WTC11 (cell line): Measurements from ENCODE around the gene OPN1LW.

Experiments used
- ESRRA ChIP-seq: sonication (generic); formaldehyde crosslinking; IDR thresholded peaks from 2 replicates; pipeline ENCODE4 v1.8.1; 2022; ENCODE audit warnings: mild to moderate bottlenecking, missing genetic modification reagents, borderline replicate concordance
- RELA ChIP-seq: sonication (generic); formaldehyde crosslinking; IDR thresholded peaks from 2 replicates; pipeline ENCODE4 v1.8.1; 2022; ENCODE audit warnings: missing genetic modification reagents, mild to moderate bottlenecking, borderline replicate concordance
- SMAD4 ChIP-seq: sonication (generic); formaldehyde crosslinking; IDR thresholded peaks from 2 replicates; pipeline ENCODE4 v1.8.0; 2022; ENCODE audit warnings: mild to moderate bottlenecking, missing genetic modification reagents
- SP1 ChIP-seq: sonication (generic); formaldehyde crosslinking; conservative IDR thresholded peaks from 2 replicates; pipeline ENCODE4 v1.8.1; 2022; ENCODE audit warnings: missing genetic modification reagents
- ZNF138 ChIP-seq: sonication (generic); formaldehyde crosslinking; conservative IDR thresholded peaks from 2 replicates; pipeline ENCODE4 v1.8.1; 2022; ENCODE audit warnings: mild to moderate bottlenecking, moderate library complexity, missing genetic modification reagents
- ZNF416 ChIP-seq: fragments of 250-450 bp; sonication (Bioruptor Pico); IDR thresholded peaks from 2 replicates; pipeline ENCODE4 v1.9.0; 2021; ENCODE audit warnings: mild to moderate bottlenecking, inconsistent platforms

DNA sequence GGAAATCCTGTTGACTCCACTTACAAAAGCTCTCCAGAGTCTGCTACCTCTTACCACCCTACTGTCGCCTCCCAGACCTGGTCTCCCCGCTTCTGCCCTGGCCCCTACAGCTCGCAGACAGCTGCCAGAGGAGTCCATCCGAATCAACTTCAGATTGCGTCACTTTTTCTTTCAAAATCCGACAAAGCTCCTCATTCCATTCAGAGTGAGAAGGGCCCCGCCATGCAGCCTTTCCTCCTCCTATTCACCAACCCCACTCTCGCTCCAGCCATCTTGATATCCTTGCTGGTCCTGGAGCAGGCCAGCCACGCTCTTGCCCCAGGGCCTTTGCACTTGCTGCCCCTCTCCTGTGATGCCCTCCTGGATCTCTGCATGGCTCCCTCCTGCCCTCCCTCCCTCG lies 5.2 kb upstream of the OPN1LW start:
- TF ChIP-seq SMAD4 (CRISPR knock-in tag) (no peak), RELA (CRISPR knock-in tag) (no peak), ZNF416 (CRISPR knock-in tag) (no peak), SP1 (CRISPR knock-in tag) (no peak), ESRRA (CRISPR knock-in tag) (no peak), ZNF138 (CRISPR knock-in tag) (no peak)
